Left kidney (tissue), 2 donors: Measurements from ENCODE around the gene C1orf167. TPM values are rescaled to one million over a fixed set of nuclear protein-coding genes. Genes with fewer than 3 reads are reported as not detected.

Source experiments
- DNase-seq: peaks from one replicate; pipeline ENCODE4 v3.0.0-alpha.2; 2013
- polyA plus RNA-seq: library from polyadenylated mRNA; unstranded; fragments of 120-200 nt; gene quantifications from one replicate; pipeline ENCODE4 v1.2.1, GENCODE V29; 2013; ENCODE audit not compliant: insufficient read length

C1orf167 gene
- polyA plus RNA-seq, 1 donor, result 0.42 TPM

DNA sequence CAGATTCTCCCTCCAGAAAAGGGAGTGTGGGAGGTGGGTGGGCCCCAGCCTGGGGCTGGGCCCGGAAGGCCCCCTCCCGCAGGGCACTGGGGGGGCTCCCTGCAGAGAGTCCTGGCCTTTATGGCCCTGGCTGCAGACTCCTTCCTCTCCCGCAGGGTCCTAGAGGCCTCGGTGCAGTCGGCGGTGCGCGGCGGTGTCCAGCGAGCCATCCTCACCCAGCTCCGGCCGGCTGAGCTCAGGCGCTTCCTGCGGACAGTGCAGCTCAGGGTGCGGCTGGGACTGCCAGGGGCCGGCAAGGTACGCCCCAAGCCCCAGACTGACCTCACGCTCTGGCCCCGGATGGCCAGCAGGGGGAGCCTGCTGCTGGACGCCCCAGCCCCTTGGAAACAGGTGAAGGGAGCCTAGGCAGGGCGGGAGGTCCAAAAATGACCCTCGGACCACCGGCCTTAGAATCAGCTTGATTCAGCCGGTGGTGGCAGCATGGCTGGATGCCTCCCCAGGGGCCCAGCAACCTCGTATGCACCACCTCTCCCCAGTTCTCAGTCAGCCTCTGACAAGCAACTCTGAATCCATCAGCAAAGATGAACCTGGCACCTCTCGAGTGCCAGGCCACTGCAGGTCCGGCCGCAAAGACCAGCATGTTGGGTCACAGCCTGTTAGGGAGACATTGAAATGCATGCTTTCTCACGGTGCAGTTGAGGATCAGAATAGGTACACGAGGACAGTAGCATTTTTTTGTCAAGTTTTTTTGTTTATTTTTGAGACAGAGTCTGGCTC, 23.2 kb downstream of the C1orf167 start:
- no peak for DNase-seq

DNA sequence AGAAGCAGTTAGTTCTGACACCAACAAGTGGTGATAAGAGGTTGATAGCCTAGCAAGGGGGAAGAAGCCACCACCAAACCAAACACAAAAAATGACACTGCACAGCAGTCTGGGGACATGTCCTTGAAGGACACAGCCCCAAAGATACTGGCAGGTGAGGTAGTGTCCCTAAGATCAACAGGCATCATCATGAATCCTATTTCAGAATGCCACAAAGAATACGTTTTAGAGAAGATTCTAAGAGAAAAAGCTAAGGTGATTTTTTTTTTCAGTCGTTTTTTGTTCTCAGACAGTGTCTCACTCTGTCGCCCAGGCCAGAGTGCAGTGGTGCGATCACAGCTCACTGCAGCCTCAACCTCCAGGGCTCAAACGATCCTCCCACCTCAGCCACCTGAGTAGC, 24.2 kb downstream of the C1orf167 start:
- no peak for DNase-seq

DNA sequence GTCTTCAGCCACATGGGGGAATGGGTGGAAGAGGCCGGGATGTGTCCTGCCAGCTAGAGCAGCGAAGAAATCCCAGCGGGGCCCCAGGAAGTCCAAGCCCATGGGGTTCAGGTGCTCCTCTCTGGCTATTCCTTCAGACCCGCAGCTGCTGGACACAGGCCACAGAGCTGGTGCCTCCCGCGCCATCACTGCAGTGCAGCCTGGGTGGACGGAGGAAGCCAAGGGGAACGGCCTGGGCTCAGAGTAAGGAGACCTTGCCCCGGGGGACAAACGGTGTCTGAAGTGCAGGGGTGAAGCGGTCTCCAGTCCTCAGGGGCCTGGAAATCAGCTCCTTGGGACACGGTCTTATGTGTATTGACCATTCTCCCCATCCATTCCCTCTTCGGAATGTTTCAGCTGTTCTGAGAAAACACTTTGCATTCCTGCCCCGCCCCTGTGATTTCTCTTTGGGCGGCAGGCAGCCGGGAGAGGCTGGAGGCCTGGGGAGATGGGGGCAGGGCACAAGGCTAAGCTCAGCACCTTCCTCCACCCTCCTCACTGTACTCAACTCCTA, 25.3 kb downstream of the C1orf167 start:
- DNase-seq, result peak; percentile 43

DNA sequence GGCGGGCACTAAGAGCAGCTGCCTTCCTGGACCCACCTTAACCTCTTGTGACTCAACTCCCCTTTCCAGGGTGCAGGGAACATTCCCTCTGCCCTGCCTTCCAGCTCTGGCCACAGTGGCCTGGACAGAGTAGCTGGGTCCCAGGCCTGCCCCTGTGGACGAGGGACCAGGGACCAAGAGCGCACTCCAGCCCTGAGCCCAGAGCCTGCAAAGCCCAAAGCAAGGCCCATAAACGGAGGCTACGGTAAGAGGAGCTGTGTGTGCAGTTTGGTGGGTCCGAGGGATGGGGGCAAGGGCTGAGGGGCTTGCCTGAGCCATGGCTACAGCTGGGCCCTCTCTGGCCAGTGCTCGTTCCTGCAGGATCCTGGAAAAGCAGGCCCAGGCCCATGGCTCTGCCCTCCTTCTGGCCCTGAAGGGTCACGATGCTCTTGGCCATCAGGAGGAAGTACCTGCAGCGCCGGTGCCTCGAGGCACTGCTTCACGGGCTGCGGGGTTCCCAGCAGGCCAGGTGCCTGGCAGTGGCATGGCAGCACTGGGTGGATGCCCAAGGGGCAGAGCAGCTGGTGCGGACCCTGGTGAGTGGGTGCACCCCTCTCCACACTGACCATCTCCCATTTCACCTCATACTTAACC, 25.9 kb downstream of the C1orf167 start:
- DNase-seq, result no peak

DNA sequence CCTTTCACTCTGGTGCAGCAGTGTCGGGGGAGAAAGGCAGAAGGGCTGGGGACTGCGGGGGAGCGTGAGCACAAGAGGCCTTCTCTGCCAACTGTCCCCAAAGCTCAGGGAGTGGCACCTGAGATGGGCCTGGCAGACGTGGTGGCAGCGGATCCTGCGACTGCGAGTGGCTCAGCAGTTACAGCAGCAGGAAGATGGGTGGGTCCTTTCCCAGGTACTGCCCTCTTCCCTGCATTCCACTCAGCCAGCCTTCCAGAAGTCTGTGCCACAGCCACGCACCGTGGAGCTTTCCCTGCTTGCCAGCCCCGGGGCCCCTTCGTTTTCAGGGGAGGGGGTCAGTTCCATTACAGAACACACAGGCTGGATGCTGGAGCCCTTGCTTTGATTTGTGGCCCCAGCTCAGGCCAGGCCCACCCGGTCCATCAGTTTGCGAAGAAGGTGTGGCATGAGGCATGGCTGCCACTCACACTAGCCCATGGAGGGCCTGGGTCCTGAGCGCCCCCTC, 26.6 kb downstream of the C1orf167 start:
- no peak for DNase-seq

DNA sequence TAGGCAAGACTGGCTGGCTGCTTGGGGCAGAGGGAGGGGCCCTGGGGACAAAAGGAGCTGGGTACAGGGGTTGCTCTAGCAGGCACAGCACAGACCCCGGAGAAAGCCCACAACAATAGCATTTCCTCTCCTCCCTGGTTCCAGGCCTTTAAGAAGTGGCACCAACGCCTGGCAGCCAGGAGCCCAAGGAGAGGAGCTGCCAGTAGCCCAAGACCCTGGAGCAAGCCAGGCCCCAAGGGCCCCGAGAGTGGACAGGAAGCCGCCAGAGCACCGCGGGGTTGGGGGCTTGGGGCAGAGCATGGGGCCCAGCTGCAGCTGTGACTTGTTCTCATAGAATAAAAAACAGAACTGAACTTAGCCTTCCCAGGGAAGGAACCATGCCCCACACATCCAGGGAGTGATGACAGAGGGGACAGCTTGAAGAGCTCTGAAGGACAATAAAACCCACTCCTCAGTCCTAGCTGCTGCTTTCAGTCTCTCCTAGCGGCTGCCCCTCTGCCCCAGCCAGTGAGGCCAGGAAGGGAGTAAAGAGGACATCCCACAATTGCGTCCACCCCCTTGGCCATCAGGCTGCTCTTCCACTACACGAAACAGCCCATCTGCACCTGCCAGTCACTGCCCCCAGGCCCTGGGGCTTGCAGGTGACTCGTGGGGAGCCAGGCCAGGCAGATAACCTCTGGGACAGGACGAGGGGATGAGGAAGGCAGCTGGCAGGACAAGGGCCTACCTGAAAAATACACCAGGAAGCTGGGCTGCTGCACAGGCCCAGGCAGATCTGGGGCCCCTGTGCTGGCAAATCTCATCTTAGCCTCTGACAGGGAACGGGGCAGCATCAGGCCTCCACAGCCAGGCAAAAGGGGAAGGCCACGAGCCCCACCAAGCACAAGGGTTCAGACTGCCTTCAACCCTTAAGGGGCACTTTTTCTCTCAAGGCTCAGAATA, 27.4 kb downstream of the C1orf167 start:
- peak; percentile 43 for DNase-seq

DNA sequence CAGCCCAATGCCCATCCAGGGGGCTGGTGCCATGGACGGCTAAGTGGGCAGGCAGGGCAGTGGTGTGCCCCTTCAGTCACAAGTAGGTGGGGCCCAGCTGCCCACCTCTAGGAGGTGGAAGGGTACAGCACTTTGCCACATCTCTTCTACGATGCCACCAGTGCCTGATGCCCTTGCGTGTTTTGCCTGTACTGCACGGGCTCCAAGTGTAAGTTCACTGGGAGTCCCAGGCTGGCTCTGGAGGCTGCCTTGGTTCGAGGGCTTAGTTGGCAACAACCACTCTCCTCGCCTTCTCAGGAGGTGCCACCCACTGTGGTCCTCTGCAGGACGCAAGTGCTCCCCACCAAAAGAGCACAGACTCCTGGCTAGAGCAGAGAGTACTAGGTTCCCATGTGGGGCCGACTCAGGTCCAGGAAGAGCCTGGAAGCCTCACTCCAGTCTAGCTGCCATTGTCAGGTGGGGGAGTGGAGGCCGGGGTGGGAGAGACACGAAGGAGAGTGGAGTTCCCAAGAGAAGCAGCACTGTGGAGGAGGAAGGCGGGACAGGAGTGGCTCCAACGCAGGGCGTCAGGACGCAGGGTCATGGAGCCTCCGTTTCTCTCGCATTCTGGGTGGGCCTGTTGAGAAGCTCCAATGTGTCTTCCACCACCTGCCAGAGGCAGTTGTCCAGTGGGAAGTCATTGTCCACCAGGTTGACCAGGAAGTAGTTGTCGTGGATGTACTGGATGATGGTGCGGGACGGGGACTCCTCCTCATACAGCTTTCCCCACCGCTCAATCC, 28.3 kb downstream of the C1orf167 start:
- no peak for DNase-seq

DNA sequence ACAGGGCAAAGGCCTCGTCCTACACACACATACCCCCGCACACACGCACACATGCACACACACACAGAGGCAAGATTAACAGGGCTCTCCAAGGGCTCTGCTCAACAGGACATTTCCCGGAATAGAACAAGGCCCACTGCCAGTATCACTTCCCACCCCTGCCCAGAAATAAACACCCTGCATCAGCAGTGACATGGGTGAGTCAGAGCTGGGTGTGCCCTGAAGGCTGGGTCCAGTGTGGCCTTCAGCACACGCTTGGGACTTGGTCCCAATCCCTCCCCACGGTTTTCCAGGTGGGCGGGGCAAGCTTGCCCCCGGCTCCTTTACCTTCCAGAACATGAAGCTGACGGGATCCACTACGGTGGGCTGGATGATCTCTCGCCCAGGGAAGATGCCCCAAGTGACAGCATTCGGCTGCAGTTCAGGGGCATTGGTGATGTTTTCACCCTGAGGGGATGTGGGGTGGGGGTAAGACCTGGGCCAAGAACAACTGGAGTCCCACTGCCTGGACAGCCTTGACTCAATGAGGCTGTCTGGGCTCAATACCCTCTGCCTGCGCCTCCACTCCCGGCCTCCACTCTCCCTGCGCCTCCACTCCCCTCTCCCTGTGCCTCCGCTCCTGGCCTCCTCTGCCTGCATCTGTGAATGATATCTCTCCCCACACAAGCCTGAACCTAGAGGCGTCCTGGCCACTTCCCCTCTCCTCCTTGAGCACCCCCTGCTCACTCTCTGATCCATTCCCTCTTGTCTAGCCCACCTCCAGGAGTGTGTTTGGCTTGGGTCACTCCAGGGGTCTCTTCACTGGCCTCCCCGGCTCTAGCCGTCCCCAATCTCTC, 29.1 kb downstream of the C1orf167 start:
- no peak for DNase-seq

DNA sequence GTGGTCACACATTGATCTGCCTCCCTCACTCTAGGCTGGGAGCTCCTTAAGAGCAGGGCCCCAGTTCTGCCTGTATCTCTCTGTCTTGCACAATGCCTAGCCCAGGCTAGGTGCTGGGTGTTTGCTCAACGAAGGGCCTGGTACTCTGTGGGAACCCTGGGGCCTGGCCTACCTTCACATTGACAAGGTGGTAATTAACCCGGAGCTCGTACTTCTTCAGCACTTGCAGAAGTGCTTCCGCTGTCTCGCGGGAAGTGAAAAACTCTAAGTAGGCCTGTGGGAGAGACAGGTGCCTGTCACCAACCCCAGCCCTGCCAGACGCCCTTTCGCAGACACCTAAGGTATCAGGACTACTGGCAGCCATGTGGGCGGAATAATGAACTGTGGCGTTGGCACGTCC, 30.1 kb downstream of the C1orf167 start:
- no peak for DNase-seq

DNA sequence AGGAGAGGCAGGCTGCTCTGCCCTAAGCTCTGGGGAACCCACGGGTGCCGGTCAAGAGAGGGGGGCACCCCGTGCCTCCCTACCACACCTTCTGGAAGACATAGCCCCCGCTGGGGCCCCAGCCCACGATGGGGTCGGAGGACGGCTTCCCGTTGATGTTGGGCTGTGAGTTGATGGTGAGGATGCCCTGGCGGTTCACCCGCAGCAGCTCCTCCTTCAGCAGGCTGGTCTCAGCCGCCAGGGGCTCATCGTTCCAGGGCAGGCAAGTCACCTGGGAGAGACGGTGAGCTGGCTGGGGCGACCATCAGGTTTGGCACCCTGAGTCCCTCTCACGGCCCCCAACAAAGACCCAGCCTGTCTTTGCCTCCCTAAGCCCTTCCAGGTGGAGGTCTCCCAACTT, 31.8 kb downstream of the C1orf167 start:
- no peak for DNase-seq

DNA sequence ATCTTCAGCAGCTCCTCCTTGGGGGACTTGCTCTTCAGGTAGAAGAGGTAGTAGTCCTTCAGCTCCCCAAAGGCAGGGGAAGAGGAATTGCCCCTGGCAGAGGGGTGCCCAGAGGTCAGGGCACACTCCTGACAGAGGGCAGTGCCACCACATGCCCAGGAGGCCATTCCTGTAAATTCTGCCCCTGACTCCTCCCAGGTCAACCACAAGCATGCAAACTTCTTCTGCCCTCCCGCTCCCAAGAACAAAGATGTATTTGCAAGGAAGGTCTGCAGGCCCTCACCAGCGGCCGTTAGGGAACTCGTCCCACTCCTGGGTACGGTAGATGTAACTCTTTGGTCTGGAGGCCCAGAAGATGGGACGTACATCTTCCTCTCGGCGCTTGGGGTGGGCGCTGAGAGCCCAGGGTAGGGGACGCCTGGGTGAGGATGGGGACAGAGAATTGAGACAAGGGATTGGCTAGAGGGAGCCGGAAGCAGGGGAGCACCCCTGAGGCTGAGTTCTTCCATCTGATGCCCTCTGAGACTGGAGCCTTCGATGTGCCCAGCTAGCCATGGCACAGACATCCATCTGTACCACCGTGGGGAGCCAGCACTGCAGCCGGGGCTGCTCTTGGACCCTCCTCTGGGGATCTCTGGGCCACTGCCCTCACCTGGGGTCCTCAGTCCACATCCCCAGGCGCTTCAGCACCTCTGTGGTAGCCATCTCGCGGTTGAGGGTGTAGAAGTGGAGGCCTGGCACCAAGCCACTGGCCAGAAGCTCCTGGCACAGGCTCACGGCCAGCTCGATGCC, 32.6 kb downstream of the C1orf167 start:
- DNase-seq, result no peak

DNA sequence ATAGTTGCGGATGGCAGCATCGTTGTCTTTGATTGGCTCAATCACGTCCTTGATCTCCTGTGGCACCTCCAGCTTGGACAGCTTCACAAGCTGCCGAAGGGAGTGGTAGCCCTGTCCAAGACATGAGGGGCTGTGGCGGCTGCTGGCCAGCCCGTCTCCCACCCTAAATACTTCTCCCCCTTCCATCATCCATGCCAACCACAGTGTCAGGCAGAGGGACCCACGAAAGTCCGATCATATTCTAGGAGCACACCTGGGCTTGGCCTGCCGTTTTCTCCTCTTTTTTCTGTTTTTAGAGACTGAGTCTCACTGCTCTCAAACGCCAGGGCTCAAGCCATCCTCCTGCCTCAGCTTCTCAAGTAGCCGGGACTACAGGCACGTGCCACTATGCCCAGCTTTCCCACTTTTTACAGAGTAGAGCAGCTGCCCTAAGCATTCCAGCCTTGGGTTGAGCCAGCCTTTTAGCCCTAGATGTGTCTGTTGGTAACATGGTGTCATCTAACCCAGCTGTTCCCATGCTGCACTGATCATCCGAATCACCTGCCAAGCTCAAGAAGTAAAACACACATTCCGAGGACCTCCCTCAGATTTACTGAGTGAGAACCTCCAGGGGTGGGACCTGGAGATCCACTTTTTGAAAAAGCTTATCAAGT, 33.4 kb downstream of the C1orf167 start:
- no peak for DNase-seq

DNA sequence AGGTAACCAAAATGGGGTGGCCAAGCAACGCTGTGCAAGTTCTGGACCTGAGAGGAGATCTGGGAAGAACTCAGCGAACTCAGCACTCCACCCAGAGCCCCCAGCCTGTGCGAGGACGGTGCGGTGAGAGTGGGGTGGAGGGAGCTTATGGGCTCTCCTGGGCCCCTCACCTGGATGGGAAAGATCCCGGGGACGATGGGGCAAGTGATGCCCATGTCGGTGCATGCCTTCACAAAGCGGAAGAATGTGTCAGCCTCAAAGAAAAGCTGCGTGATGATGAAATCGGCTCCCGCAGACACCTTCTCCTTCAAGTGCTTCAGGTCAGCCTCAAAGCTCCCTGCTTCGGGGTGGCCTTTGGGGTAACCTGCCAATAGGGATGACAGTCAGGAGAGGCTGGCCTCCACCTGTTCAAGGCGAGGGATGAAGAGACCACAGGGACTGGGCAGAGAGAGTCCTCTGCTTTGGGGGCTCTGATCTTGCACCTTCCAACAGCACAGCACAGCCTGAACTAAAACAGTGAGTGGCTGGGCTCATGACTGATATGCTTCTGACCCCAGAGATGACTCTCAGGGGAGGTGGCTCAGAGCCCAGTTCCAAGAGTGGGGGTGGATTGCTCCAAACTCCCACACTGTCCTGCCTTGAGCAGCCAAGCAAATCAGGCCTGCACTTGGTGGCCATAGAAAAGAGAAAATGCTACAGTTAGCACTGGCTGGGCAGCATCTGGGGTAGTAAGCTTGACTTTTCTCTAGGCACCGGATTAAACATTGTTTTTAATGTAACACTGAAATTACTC, 34.2 kb downstream of the C1orf167 start:
- DNase-seq, result peak; percentile 63

DNA sequence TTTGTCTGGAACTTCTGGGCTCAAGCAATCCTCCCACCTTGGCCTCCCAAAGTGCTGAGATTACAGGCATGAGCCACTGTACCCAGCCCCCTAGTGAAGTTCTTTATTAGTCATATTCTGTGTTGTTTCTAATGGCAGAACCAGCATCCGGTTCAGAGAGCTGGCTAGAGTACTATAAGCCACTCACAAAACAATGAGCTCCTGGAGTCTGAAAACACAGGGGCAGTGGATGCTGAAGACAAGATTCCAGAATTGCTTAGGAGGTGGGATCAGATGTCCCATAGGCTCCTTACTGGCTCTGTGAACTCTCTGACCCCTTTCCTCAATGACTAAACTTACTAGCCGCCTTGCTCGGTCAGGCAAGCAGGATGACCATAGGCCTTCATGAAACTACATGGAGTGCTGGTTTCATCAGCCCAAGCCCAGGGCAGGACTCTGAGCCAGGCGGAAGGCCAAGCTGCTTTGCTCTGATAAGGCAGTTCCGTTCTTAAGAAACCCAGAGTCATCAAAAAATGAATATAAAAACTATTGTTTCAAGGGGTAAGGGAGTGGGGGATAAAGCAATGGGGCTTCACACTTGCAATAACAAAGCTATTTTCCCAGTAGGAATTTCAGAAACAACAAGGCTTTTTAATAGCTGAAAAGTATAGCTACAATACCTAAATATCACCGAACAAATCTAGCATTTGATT, 35.7 kb downstream of the C1orf167 start:
- no peak for DNase-seq

DNA sequence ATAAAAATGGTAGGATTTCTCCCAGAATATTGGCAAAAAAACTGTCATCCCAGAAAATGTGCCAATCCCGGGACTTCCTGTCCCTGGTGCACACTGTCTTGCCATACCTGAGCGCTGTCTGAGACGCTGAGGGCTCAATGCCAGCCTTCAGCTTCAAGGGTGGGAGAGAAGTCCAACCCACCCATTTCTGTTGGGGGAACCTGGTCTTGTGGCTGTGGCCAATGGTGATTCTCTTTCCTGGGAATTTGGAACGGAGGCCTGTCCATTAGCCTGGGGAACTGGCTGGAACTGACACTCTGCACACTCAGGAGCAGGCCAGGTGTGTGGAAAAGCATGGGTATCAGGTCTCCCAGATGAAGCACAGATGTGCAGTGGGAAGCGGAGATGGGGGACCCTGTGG, 37.1 kb downstream of the C1orf167 start:
- DNase-seq, result no peak

DNA sequence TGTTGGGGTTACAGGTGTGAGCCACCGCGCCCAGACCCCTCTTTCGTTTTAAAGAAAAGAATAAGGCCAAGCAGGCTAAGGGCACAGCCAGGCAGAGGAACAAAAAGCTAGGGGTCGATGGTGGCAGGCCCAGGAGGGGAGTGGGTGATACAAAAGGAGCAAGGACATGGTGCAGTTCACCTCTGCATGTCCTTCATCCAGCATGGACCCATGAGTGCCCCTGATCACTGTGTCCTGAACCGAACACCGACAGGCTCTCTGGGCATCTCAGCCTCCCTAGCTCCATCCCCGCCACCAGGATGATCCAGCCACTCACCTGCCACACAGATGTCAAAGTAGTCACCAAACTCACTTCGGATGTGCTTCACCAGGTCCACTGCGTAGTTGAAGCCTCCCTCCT, 37.9 kb downstream of the C1orf167 start:
- DNase-seq, result no peak

DNA sequence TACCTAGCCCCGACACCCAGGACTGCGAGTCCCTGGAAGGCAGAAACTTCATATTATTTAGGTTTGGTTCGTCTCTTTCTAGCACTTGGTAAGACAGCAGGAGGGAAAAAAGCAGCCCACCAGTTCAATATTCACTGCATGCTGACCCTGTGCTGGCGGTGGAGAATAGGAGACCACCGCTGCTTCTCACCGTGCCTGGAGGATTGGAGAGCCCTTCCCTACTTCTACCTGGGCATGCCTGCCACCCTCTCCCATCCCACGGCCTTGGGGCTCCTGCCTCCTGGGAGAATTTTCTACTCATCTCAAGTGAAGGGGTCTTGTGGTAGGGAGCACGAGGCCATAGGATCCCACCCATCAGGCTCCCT, 38.4 kb downstream of the C1orf167 start:
- no peak for DNase-seq
